ENCODE data around the gene POU3F2. TPM values are rescaled to one million over a fixed set of nuclear protein-coding genes. Genes with fewer than 3 reads are reported as not detected.

Gene POU3F2
- total RNA-seq, 1 experiment from 2014 or later: 0.07 TPM

- H3F3A ChIP-seq (ENCODE audit: low read length, unreplicated experiment): no peaks in the 10 kb centered on the region
- intact Hi-C loops (cut with micrococcal nuclease): no loop called here
- CTCF ChIA-PET: no interaction called here
These were observed 2.9 kb downstream of the POU3F2 start for GRCh38 chr6:98836962-98837944.

GRCh38 chr6:98838032-98838431 is 3.7 kb downstream of the POU3F2 start:
- Histone ChIP-seq H3K27me3 (ENCODE audit: low read length) (peaks cover 94% of the 10 kb centered on the region), H3K36me3 (ENCODE audit: low read depth, low read length) (no peaks in the 10 kb centered on the region), H4K20me1 (ENCODE audit: low read length) (no peaks in the 10 kb centered on the region), H3K9me3 (ENCODE audit: low read length) (no peaks in the 10 kb centered on the region), H3K4me3 (ENCODE audit: low read length) (no peak overlapping the region), H2AFZ (ENCODE audit: low read length) (no peak overlapping the region), H3K9me2 (replicated peaks; ENCODE audit: low read length) (no peaks in the 10 kb centered on the region), H3K9ac (ENCODE audit: low read length) (no peak overlapping the region), H3K27ac (ENCODE audit: low read length) (no peak overlapping the region), H3K4me1 (ENCODE audit: insufficient read depth, low read length) (no peaks in the 10 kb centered on the region; the same call in 1 of the 2 replicates), H3F3A (ENCODE audit: low read length, unreplicated experiment) (no peaks in the 10 kb centered on the region), H3K4me2 (ENCODE audit: low read length) (no peak overlapping the region), H3K79me2 (ENCODE audit: low read length) (no peaks in the 10 kb centered on the region)
- DNase-seq (no peak), ATAC-seq (no peak)
- ChIA-PET POLR2A (ENCODE audit: unreplicated experiment) (no interaction called here), CTCF (interaction anchor here (0.6 kb wide), 1 partner anchor 1398 kb away, joined by 3 read pairs; no protein-coding TSS in a partner anchor)
- no peak for TF ChIP-seq CTCF (conservative IDR thresholded peaks at IDR 0.05; ENCODE audit: low read depth, low read length)
- no peak for TF ChIP-seq EZH2phosphoT487 (IDR thresholded peaks at IDR 0.05; ENCODE audit: borderline replicate concordance, low read length)
- TF ChIP-seq EZH2 (IDR thresholded peaks at IDR 0.05; ENCODE audit: low read length, unreplicated experiment): no peak
- no TSS peak for BruUV-seq (replicated peaks)
- intact Hi-C loops (cut with micrococcal nuclease): no loop called here

More at GRCh38 chr6:98836962-98837944, 2.9 kb downstream of the POU3F2 start:
- H3K36me3 ChIP-seq (ENCODE audit: low read depth, low read length): no peaks in the 10 kb centered on the region
- no peaks in the 10 kb centered on the region for H3K79me2 ChIP-seq (ENCODE audit: low read length)
- H3K4me1 ChIP-seq (ENCODE audit: insufficient read depth, low read length): no peaks in the 10 kb centered on the region; the same call in 1 of the 2 replicates
- ATAC-seq (no peak), DNase-seq (no peak)
- no peak overlapping the region for H3K4me3 ChIP-seq (ENCODE audit: low read length)
- no peaks in the 10 kb centered on the region for H4K20me1 ChIP-seq (ENCODE audit: low read length)
- no peak overlapping the region for H3K27ac ChIP-seq (ENCODE audit: low read length)
- POLR2A ChIA-PET (ENCODE audit: unreplicated experiment): no interaction called here
- no peak for TF ChIP-seq CTCF (conservative IDR thresholded peaks at IDR 0.05; ENCODE audit: low read depth, low read length)
- TF ChIP-seq EZH2 (IDR thresholded peaks at IDR 0.05; ENCODE audit: low read length, unreplicated experiment): no peak
- TF ChIP-seq EZH2phosphoT487 (IDR thresholded peaks at IDR 0.05; ENCODE audit: borderline replicate concordance, low read length): no peak
- no peak overlapping the region for H2AFZ ChIP-seq (ENCODE audit: low read length)
- H3K9me2 ChIP-seq (replicated peaks; ENCODE audit: low read length): no peaks in the 10 kb centered on the region
- H3K9me3 ChIP-seq (ENCODE audit: low read length): no peaks in the 10 kb centered on the region
- BruUV-seq (replicated peaks): no TSS peak
- no peak overlapping the region for H3K4me2 ChIP-seq (ENCODE audit: low read length)
- peaks cover 93% of the 10 kb centered on the region for H3K27me3 ChIP-seq (ENCODE audit: low read length)
- no peak overlapping the region for H3K9ac ChIP-seq (ENCODE audit: low read length)

- DNase-seq (no peak), ATAC-seq (no peak)
- intact Hi-C loops (cut with micrococcal nuclease): no loop called here
- Histone ChIP-seq H3K9me2 (replicated peaks; ENCODE audit: low read length) (no peaks in the 10 kb centered on the region), H3K27me3 (ENCODE audit: low read length) (peaks cover 94% of the 10 kb centered on the region), H3K9ac (ENCODE audit: low read length) (no peak overlapping the region), H3F3A (ENCODE audit: low read length, unreplicated experiment) (no peaks in the 10 kb centered on the region), H3K27ac (ENCODE audit: low read length) (no peak overlapping the region), H2AFZ (ENCODE audit: low read length) (no peak overlapping the region), H3K36me3 (ENCODE audit: low read depth, low read length) (no peaks in the 10 kb centered on the region), H3K4me1 (ENCODE audit: insufficient read depth, low read length) (no peaks in the 10 kb centered on the region), H3K9me3 (ENCODE audit: low read length) (no peaks in the 10 kb centered on the region), H3K79me2 (ENCODE audit: low read length) (no peaks in the 10 kb centered on the region), H3K4me2 (ENCODE audit: low read length) (no peak overlapping the region), H4K20me1 (ENCODE audit: low read length) (no peaks in the 10 kb centered on the region), H3K4me3 (ENCODE audit: low read length) (no peak overlapping the region)
- CTCF ChIA-PET: no interaction called here
- no peak for TF ChIP-seq EZH2phosphoT487 (IDR thresholded peaks at IDR 0.05; ENCODE audit: borderline replicate concordance, low read length)
- TF ChIP-seq CTCF (conservative IDR thresholded peaks at IDR 0.05; ENCODE audit: low read depth, low read length): no peak
- TF ChIP-seq EZH2 (IDR thresholded peaks at IDR 0.05; ENCODE audit: low read length, unreplicated experiment): no peak
- POLR2A ChIA-PET (ENCODE audit: unreplicated experiment): no interaction called here
- BruUV-seq (replicated peaks): no TSS peak
These were observed 4.6 kb downstream of the POU3F2 start for GRCh38 chr6:98838975-98839374.

Data from PC-3 (cell line).